CD4-positive, alpha-beta T cell treated with Interleukin-4 for 4 hours (primary cell): Measurements from ENCODE around the gene KMO.

Experiments
- DNase-seq: peaks from one replicate; pipeline ENCODE4 v3.0.0-alpha.2; 2020

The KMO gene

DNA sequence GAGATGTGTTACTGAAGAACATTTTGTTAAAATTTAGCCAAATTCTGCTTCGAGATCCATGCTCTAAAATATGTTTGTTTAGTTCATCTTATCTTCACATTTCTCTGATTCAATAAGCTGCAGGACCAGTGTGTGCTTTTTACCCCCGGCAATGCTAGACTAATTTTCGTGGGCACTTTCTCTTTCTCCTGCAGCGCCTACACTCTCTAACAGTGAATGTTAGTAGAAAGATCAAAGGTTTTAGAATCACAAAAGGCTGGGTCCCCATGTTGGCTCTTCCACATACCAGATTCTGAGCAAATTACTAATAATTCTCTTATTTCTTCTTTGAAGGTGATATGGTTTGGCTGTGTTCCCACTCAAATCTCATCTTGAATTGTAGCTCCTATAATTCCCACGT, 99.5 kb downstream of the KMO start:
- no peak for DNase-seq

- DNase-seq, result no peak
These were observed 100.8 kb downstream of the KMO start for GRCh38 chr1:241632987-241633386.

DNA sequence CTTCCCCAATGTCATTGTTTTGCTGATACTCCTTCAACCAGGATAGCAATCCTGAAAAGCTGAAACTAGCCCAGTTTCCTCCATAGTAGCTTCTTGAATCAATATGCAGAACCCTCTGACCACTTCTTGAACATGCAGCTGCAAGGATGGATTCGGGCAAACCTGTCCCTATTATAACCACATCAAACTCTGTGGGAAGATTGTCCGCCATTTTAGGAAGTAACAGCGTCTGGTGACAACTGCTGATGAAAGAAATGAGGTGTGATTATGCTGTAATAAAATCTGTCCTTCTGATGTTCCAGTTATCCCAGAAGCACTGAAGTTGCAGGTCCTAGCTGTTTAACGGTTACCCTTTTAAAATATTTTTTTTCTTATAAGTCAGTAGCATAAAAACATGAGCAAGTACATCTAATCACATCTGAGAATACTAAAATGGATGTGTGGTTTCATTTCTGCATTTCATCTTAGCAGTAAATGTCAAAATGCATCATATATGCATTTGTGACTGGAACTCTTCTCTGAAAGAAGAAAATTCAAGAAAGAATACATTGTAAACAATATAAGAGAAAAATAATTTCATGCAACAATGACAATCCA, 103.5 kb downstream of the KMO start:
- no peak for DNase-seq

- no peak for DNase-seq
These were observed 104.1 kb downstream of the KMO start for GRCh38 chr1:241636291-241636690.

DNA sequence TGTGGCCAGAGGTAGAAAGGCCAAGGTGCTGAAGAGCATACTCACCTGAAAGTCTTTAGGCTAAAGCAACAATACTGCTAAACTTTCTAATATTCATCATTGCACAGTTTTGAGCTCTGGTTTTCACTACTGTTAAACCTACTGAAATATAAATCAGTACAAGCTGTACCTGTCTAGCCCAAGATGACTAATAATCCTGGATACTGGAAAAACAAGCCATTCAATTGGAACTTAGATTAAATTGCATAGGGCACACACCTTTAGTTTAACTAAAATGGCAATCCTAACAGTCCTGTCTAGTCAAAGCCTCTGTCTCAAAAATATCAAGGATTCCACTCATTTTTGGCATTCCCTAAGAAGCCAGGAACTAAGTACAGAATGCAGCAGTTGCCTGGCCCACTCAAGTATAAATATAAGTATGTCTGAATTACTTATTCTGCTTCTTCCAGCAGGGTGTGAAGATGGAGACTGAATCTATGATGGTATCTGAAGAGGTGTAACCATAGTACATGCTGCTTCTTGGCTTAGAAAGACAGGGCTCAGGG, 104.9 kb downstream of the KMO start:
- no peak for DNase-seq

DNA sequence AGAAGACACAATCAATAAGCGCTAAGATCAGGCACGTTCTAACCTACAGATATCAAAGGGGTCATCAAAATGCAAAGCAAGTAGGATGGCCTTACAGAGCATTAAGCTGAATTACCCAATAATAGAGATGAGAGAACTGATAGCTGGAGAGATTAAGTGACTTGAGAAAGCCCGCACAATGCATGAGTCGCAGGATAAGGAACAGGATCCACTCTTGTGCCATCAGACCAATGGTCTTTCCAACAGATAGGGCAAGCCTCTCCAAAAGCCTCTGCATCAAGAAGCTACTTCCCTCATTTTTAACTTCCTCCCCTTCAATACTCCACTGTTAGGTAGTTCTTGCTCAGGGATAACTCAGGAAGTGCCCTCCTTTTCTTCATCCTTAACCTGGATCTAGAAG, 105.4 kb downstream of the KMO start:
- no peak for DNase-seq

GRCh38 chr1:241638099-241638682, 106.0 kb downstream of the KMO start:
- no peak for DNase-seq

DNA sequence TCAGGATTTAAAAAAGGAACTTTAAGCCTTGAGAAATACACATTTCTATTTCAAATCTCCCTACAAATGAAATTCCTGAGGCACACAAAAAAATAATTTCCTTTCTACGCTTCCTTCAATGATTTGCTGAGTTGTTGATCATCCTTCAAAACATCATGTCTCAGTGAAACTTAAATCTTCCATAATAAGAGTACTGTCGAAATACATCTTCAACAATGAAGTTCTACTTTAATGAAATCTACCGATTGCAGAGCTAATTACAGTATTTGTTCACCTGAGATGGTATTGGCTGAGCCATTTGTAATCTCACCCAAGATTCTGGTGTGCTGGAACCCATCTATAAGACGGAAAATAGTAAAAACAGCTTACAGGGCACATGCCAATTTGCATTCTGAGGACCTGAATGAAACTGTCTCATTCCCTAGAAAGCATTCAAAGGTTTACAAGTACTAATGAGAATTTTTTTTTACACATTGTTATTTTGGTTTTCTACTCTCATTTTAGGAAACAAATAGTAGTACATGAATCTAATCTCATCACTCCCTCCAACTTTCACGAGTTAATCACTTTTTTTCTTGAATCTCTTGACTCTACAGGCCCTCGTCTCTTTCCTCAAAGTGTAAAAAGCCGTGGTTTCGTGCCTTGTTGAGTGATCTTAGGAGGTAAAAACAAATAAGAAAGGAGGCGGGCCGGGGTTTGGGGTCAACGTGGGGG, 106.9 kb downstream of the KMO start:
- no peak for DNase-seq

- DNase-seq, result no peak
These were observed 107.5 kb downstream of the KMO start for GRCh38 chr1:241639623-241640148.

- DNase-seq, result peak; percentile 90
These were observed 108.1 kb downstream of the KMO start, which contains the start of the genes CHML and OPN3 for GRCh38 chr1:241640149-241640866. TSS of gene CHML (minus strand) at chr1:241640369. CDS start at chr1:241635766, 4,603 bp downstream. TSS of gene OPN3 (minus strand) at chr1:241640369. CDS start at chr1:241640254, 115 bp downstream.

GRCh38 chr1:241640867-241641622, 108.9 kb downstream of the KMO start:
- no peak for DNase-seq

GRCh38 chr1:241641773-241642592, 109.8 kb downstream of the KMO start:
- DNase-seq, result no peak

DNA sequence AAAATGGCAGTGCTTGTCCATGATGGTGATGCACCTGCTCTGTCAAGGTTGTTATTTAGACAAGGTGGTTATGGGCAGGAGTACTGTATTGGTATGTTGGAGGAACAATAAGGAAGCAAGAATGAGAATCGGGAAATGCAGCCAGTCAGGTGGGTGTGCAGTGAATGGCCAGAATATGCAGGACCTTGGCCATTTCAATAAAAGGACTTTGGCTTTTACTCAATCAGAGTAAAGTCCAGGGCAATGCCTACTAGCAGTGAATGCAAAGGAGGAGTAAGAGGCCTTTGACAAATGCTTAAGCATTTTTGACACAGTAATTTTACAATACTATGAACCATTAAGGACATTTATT, 110.4 kb downstream of the KMO start:
- no peak for DNase-seq

GRCh38 chr1:241644259-241644658, 112.1 kb downstream of the KMO start:
- DNase-seq, result no peak

GRCh38 chr1:241645199-241645598, 113.0 kb downstream of the KMO start:
- DNase-seq, result no peak
